HG03442 (cell line): ENCODE data around the gene SPRTN.
A peak's percentile ranks its signal among the peaks of the same experiment; 100 is the strongest.
"Not testable (repeated sequence)": the region's sequence is repeated elsewhere in the genome, so short reads cannot be mapped to it uniquely, and the experiment has no call there.

Experiments
- ATAC-seq: cut with Tn5 transposase; IDR thresholded peaks from one replicate; pipeline ENCODE4 v1.9.1; 2021; ENCODE audit warnings: mild to moderate bottlenecking, moderate library complexity; ENCODE audit not compliant: unreplicated experiment

Gene SPRTN

DNA sequence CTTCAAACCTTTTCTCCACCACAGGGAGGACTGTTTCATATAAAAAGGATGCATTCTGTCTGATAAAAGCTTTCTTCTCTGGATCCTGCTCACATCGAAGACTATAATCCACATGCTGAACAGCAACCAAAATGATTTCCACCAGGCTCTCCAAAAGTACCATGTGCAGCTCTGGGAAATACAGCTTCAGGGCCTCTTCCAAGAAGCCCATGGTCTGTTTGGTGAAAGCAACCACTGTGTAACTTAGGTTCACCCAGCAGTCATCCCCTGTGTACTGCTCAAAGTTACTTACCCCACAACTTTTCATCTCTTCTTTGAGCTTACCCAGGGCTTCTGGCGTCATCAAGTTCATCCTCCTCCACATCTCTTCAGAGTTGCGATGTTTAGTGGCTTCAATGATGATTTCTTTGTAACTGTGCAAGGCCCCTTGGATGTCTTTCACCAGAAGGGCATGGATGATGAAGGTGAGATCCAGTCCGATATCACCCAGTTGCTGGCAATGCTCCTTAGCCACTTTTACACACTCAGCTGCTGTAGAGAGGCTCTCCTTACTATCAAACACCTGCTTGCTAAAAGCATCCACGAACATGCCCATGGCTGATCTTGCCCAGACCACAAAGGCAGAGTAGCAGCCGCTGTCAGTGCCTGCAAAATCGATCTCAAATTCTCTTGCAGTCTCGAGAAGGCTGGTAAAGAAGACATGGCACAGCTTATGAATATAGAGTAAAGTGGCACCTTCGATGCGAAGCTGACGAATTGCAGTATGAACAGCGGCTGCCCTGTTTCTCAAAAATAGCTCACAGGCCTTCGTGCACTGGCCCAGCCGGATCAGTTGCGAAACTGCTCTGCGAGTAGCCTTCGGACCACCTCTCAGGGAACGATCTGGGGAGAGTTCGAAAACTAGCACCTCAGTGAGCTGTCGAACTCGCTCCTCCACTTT, 2.2 kb upstream of the SPRTN start:
- no peak for ATAC-seq

GRCh38 chr1:231337043-231337471, 1.0 kb upstream of the SPRTN start:
- no peak for ATAC-seq

DNA sequence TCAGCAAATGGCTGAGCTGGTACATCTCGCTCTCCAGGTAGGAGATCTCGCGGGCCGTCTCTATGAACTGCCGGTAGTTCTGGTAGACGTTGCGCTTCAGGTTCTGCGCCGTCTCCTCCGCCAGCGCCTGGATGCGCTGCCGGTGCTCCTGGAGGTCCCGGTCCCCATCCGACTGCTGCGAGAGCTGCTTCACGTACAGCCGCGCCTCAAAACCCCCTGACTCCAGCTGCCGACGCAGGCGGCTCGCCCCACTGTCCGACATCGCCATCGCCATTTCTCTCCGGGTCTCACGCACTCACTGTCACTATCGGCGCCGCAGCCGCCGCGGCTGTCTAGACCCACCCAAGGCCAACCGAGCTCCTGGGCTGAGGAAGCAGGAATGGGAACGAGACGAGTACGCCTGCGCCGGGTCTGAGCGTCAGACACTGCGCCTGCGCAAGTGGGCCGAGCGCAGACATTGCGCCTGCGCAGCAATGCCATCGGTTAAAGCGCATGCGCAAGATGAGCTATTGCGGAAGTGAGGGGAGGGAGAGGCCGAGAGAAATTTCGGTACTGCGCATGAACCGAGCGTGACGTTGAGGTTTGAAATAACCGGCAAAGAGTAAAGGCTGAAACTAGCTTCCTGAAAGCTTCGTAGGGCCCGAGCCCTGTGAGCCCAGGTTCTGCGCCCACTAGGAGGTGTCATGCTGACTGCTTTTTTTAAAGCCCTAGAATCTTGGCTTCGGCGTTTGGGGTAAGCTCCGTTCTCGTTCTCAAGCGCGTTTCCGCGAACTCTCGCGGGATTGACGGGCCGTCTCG, 422 bp upstream of the SPRTN start, which contains the start of gene EXOC8:
Gene EXOC8 (minus strand): TSS at position 381 of the 798 bp plus-strand sequence. CDS start 107 bp downstream, at position 274.
- peak; percentile 77 for ATAC-seq

DNA sequence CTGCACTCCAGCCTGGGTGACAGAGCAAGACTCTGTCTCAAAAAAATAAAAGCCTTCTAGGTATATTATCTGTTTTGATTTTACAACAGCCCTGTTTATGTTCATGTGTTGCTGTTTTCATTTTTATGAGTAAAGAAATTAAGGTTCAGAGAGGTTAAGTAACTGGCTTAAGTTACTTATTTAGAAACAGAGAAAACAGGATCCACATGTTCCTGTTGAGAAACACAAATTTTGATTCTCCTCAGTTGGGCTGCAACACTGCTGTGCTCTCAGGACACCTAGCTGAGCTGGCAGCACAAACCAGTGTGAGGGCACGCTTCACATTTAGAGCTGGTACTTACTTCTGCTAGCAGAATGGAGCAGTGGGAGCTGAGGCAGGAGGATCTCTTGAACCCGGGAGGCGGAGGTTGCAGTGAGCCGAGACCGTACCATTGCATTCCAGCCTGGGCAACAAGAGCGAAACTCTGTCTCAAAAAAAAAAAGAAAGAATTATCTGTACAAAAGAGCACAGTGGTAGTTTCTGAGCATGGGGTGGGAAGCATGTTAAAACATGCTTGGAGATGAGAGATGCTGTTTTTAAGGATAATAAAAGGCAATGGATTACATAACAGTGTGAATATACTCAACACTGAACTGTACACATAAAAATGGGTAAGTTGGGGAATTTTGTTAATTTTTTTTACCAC, 2.4 kb downstream of the SPRTN start:
- no peak for ATAC-seq

GRCh38 chr1:231347961-231348360, 9.9 kb downstream of the SPRTN start:
- no peak for ATAC-seq

DNA sequence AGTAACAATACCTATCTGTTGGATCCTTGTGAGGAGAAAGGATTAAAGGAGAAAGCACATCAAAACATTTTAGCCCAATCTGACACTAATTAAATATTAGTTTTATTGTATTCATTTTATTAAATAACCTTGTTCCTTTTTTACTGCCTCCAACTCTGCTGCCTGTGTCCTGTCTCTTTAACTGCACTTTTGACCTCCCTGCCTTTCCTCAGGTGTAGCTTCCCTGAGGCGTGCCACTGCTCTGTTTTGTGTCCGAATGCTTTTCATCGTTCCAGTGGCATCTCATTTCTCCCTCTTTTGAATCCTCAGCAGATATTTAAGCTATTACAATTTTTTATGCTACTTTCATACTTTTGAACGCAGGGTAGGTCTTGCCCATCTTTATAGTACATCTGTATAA, 10.3 kb downstream of the SPRTN start:
- no peak for ATAC-seq

DNA sequence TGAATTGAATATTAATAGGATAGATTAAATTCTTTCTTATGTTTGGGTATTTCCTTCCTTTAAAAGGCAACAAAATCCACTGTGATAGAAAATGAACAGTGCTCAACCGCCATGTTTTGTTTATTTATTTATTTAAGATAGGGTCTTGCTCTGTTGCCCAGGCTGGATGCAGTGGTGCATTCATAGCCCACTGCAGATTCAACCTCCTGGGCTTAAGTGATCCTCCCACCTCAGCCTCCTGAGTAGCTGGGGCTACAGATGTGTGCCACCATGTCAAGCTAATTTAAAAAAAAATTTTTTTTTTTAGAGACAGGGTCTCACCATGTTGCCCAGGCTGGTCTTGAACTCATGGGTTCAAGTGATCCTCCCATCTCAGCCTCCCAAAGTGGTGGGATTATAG, 10.8 kb downstream of the SPRTN start:
- ATAC-seq: not testable (repeated sequence)

DNA sequence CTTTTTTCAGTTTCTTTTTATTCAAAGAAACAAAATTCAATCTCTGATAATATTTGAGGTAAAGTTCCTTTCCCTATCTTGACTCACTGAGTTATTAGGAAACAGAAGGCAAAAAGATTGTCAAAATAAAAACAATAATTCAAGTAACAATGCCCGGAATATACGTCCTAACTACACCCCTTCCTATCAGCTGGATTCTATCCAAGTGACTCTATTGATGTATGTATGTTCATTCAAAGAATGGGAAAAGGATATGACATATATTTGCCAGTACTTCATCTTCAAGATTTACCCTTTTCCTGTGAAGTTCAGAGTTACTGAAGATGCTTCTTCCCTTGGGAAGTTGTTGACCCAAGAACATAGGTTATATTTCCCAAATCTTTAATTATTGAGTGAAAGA, 13.7 kb downstream of the SPRTN start:
- no peak for ATAC-seq

DNA sequence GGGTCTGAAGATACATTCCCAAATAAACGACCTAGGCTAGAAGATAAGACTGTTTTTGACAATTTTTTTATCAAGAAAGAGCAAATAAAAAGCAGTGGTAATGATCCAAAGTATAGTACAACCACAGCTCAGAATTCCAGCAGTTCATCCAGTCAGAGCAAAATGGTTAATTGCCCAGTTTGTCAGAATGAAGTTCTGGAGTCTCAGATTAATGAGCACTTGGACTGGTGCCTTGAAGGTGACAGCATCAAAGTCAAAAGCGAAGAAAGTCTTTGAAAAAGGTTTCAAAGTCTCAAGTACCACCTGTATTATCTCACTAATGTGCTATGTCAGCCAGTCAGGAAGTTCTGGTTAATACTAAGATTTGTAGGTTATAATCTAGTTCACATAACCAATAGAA, 15.0 kb downstream of the SPRTN start:
- no peak for ATAC-seq

DNA sequence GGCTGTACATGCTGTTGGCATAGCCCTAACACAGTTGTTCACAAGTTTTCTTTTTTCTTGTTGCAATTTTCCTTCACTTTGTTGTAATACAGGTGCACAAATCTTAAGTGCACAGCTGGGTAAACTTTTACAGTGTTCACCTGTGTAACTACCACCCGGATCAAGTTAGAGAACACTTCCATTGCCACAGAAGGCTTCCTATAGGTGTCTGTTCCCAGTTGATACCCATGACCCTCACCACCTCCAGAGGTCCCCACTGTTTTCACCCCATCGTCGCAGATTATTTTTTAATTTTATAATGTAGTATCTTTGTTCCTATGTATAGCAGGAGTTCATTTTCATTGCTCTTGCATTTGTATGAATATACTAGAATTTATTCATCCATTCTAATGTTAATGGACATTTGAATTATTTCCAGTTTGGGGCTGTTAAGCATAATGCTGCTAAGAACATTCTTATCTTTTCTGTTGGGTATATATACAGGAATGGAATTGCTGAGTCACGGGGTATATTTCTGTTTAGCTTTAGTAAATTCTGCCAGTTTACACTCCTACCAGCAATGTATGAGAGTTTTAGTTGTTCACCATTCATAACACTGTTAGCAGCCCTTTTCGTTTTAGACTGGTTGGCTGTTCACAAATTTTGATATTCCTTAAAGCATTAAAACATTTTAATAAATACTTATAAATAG, 16.4 kb downstream of the SPRTN start:
- ATAC-seq: no peak

DNA sequence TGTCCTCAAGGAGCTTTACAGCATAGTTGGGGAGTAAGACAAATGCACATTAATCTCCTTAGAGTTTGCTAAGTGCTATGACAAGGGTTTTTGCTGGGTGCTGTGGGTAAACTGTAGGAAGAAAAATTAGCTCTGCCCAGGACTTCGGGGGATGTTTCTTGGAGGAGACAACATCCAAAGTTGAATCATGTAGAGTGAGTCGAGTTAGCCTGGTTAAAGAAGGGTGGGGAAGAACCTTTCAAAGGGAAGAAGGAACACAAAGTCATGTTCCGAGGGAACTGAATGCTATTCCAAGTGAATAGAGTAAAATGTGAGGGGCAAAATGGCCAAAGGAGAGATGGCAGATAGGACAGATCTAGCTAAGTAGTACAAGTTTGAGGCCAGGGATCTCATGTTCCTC, 17.1 kb downstream of the SPRTN start:
- ATAC-seq: no peak

DNA sequence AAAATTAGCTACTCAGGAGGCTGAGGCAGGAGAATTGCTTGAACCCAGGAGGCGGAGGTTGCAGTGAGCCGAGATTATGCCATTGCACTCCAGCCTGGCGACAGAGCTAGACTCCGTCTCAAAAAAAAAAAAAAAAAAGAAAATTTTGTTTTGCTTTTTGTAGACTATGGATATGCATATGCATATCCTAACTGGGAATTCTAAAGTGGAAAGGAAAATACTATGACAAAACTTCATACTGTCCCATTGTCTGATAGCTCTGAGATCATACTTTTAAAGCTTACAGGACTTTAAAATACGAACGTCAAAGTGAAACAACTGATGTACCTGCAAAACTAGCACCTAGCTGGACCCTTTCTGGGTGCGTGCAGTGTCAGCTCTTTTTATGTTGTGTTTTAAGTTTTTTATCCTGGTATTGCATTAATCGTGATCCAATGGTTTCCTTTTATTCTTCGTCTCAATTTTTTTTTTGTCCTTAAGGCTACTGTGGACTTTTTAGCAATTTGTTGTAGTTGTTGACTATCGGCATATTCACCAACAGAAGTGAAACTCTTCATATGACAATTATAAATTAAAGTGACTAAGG, 19.2 kb downstream of the SPRTN start:
- ATAC-seq: no peak

- peak; percentile 88 for ATAC-seq
These were observed 19.8 kb downstream of the SPRTN start for GRCh38 chr1:231357831-231358354.

GRCh38 chr1:231359113-231359512, 21.0 kb downstream of the SPRTN start:
- ATAC-seq: no peak

DNA sequence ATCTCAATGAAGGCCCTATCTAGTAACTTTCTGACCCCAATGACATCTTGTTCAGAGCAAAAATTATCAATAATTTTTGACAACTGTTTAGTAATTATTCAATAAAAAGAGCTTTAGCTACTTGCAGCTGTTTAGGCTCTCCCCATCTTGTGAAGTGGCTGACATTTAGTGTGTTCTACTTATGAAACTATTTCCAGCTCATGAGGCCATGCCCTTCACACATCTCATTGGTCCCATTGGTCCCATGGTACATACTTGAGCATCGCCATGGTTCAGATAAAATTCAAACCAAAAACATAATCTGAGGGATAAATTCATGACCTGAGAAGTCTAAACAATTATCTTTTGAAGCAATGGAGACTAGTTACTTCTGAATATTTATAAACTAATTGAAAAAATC, 24.2 kb downstream of the SPRTN start:
- no peak for ATAC-seq

GRCh38 chr1:231363624-231364023, 25.5 kb downstream of the SPRTN start:
- ATAC-seq: no peak

DNA sequence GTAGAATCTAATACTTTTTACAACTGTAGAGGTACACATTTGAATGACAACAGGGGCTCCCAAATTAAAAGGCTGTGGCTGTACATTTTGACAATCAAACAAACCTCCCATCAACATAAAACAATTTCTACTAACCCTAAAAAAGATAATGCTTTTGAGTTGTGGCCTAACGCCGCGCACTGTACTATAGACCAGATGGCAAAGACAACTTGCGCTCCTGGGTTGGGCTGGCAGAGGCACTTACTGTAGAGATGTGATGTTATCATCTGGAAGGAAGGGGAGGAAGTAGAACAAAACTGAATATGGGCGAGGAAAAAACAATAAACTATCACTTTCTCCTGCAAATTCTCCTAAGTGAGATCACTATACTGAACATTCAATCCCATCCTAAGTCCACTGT, 26.1 kb downstream of the SPRTN start:
- no peak for ATAC-seq

GRCh38 chr1:231369282-231369681, 31.2 kb downstream of the SPRTN start:
- ATAC-seq: no peak

DNA sequence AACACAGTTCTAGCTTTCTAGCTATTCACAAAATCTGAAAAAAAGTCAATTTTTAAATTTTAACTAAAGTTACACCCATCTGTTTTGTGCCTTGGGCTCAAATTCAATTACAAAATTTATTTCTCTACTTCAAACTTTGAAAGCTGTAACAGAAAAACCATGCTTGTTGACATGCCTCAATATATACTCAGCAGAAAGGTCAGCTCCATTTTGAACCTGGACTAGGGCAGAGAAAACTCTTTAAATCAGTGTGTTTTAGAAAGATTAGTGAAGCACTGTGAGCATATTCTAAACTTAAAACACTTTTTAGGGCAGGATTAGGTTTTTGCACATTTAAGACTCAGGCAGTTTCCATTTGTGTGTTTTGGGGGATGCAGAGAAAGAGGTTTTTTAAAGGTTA, 34.4 kb downstream of the SPRTN start:
- no peak for ATAC-seq

DNA sequence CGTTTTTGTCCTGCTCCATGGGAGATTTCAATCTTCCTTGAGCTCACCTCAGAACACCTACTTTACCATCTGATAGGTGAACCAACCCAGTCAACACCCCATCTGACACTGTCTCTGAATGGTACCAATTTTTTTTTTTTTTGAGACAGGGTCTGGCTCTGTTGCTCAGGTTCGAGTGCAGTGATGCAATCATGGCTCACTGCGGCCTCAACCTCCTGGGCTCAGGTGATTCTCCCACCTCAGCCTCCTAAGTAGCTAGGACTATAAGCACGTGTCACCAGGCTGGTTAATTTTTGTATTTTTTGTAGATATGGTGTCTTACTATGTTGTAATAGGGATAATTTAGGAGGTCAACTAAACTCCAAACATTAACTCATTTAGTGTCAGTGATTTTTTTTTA, 36.3 kb downstream of the SPRTN start:
- no peak for ATAC-seq
